HG02623 (cell line): ENCODE measurements around the gene RASGRP1.

Experiments used
- ATAC-seq: cut with Tn5 transposase; IDR thresholded peaks from one replicate; pipeline ENCODE4 v1.9.1; 2021; ENCODE audit warnings: moderate library complexity; ENCODE audit not compliant: unreplicated experiment

The RASGRP1 gene

GRCh38 chr15:38508647-38509046, 56.0 kb downstream of the RASGRP1 start:
- no peak for ATAC-seq

- no peak for ATAC-seq
These were observed 57.0 kb downstream of the RASGRP1 start for GRCh38 chr15:38507570-38507969.

- no peak for ATAC-seq
These were observed 57.6 kb downstream of the RASGRP1 start for GRCh38 chr15:38506997-38507396.

GRCh38 chr15:38504680-38505467, 59.7 kb downstream of the RASGRP1 start:
- ATAC-seq = no peak

- ATAC-seq = no peak
These were observed 61.1 kb downstream of the RASGRP1 start for GRCh38 chr15:38503496-38503895.

GRCh38 chr15:38499651-38500050, 65.0 kb downstream of the RASGRP1 start:
- ATAC-seq = no peak

- no peak for ATAC-seq
These were observed 68.5 kb downstream of the RASGRP1 start for GRCh38 chr15:38496151-38496550.

- no peak for ATAC-seq
These were observed 74.2 kb downstream of the RASGRP1 start for GRCh38 chr15:38490242-38490922.

GRCh38 chr15:38487378-38487777, 77.2 kb downstream of the RASGRP1 start:
- no peak for ATAC-seq

GRCh38 chr15:38486936-38487335, 77.7 kb downstream of the RASGRP1 start:
- ATAC-seq = no peak

GRCh38 chr15:38482572-38482971, 82.0 kb downstream of the RASGRP1 start:
- no peak for ATAC-seq

GRCh38 chr15:38481761-38482160, 82.9 kb downstream of the RASGRP1 start:
- no peak for ATAC-seq

GRCh38 chr15:38481113-38481512, 83.5 kb downstream of the RASGRP1 start:
- no peak for ATAC-seq

GRCh38 chr15:38479756-38480155, 84.9 kb downstream of the RASGRP1 start:
- no peak for ATAC-seq

- no peak for ATAC-seq
These were observed 85.3 kb downstream of the RASGRP1 start for GRCh38 chr15:38479266-38479665.

- ATAC-seq = no peak
These were observed 87.0 kb downstream of the RASGRP1 start for GRCh38 chr15:38477637-38478036.

- no peak for ATAC-seq
These were observed 88.5 kb downstream of the RASGRP1 start for GRCh38 chr15:38476120-38476519.

GRCh38 chr15:38475361-38475760, 89.3 kb downstream of the RASGRP1 start:
- no peak for ATAC-seq

- ATAC-seq = peak; percentile 96
These were observed 90.4 kb downstream of the RASGRP1 start for GRCh38 chr15:38474155-38474757.

GRCh38 chr15:38471974-38472373, 92.6 kb downstream of the RASGRP1 start:
- no peak for ATAC-seq

- no peak for ATAC-seq
These were observed 93.8 kb downstream of the RASGRP1 start for GRCh38 chr15:38470816-38471215.

- ATAC-seq = no peak
These were observed 99.9 kb downstream of the RASGRP1 start for GRCh38 chr15:38464675-38465074.
